Measurements from ENCODE around the gene ATG9A.

Gene ATG9A

DNA sequence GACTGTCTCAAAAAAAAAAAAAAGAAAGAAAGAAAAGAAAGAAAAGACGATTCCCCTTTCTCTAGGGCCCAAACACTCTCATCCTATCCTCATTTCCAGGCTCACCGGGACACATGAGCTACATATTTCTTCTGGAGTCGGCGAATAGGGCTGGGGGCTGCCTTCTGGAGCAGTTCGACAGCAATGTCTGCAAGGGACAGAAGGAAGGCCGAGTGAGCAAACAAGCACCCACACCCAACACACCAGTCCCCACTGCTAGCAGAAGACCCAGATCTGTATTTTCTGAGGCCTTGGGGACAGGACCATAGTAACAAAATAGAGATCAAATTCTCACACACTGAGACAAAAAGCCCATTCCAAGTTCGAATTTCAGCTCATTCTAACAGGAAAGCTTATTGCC, 54.0 kb downstream of the ATG9A start:
- H3K27me3 ChIP-seq (replicated peaks; ENCODE audit: control insufficient read depth, insufficient read depth, low read length) = no peaks in the 10 kb centered on the region
- no peak for DNase-seq (ENCODE audit: extremely low read depth, insufficient read length)
- H3K36me3 ChIP-seq (ENCODE audit: control insufficient read depth, insufficient read depth, low read length) = peaks cover 29% of the 10 kb centered on the region
- peak overlapping the region; percentile 96 for H3K4me3 ChIP-seq (replicated peaks; ENCODE audit: low read depth, low read length)
- TF ChIP-seq, protein P1, sequence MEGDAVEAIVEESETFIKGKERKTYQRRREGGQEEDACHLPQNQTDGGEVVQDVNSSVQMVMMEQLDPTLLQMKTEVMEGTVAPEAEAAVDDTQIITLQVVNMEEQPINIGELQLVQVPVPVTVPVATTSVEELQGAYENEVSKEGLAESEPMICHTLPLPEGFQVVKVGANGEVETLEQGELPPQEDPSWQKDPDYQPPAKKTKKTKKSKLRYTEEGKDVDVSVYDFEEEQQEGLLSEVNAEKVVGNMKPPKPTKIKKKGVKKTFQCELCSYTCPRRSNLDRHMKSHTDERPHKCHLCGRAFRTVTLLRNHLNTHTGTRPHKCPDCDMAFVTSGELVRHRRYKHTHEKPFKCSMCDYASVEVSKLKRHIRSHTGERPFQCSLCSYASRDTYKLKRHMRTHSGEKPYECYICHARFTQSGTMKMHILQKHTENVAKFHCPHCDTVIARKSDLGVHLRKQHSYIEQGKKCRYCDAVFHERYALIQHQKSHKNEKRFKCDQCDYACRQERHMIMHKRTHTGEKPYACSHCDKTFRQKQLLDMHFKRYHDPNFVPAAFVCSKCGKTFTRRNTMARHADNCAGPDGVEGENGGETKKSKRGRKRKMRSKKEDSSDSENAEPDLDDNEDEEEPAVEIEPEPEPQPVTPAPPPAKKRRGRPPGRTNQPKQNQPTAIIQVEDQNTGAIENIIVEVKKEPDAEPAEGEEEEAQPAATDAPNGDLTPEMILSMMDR (IDR thresholded peaks at IDR 0.05; ENCODE audit: insufficient read depth, low read length, poor library complexity, severe bottlenecking) = no peak

DNA sequence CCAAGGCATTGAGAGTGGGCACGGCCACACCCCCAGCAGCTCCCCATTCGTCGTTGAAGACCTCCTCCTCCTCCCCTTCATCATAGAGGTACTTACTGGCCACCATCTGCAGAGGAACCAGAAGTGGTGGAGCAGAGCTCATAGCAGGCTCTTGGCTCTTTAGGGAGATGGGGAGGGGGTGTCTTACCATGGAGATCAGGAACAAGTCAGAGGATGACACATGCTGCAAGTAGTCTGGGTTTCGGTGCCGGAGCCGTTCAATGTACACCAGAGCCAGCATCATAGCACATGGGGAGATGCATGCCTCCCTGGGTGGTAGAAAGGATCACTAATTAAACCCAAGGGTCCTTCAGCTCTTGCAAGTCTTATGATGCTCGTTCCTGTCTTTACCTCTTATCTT, 54.6 kb downstream of the ATG9A start:
- DNase-seq (ENCODE audit: extremely low read depth, insufficient read length) = no peak
- peaks cover 26% of the 10 kb centered on the region for H3K36me3 ChIP-seq (ENCODE audit: control insufficient read depth, insufficient read depth, low read length)
- TF ChIP-seq, protein P1 (IDR thresholded peaks at IDR 0.05; ENCODE audit: insufficient read depth, low read length, poor library complexity, severe bottlenecking) = no peak
- H3K27me3 ChIP-seq (replicated peaks; ENCODE audit: control insufficient read depth, insufficient read depth, low read length) = no peaks in the 10 kb centered on the region
- H3K4me3 ChIP-seq (replicated peaks; ENCODE audit: low read depth, low read length) = no peak overlapping the region

DNA sequence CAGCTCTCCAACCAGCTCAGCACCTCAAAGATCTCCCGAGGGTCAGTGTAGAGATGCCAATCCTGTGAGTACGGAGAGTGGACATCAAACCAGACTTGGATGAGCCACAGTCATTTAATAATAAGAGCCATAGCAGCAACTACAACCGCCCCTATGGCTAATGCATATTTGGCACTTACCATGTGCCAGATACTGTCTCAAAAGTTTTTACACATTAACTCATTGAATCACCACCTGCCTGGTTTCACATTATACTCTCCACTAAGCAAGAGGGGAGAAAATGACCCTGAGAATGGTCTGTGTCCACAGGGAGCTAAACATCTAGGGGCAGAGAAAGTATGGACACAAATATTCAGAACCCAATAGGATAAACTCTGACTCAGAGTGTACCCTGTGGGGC, 55.3 kb downstream of the ATG9A start:
- Histone ChIP-seq H3K36me3 (ENCODE audit: control insufficient read depth, insufficient read depth, low read length) (peaks cover 26% of the 10 kb centered on the region), H3K27me3 (replicated peaks; ENCODE audit: control insufficient read depth, insufficient read depth, low read length) (no peaks in the 10 kb centered on the region), H3K4me3 (replicated peaks; ENCODE audit: low read depth, low read length) (no peak overlapping the region)
- no peak for DNase-seq (ENCODE audit: extremely low read depth, insufficient read length)
- TF ChIP-seq, protein P1 (IDR thresholded peaks at IDR 0.05; ENCODE audit: insufficient read depth, low read length, poor library complexity, severe bottlenecking) = no peak

DNA sequence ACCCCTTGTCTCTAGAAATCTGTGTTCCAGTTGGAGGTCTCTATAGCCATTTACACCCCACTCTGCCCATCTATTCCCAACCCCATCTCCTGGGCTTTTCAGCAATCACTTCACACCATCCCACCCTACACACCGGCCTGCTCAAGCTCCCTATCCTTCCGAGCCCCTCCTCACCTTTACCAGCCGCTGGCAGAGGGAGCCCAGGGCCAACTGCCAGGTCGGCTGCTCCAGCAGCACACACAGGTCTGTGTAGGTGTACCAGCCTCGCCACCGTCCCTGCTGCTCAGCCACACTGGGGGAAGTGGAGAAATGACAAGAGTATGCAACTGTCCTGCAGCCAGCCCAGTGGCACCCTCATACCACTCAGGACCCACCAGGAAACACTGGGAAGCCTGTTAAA, 56.3 kb downstream of the ATG9A start:
- Histone ChIP-seq H3K36me3 (ENCODE audit: control insufficient read depth, insufficient read depth, low read length) (peaks cover 26% of the 10 kb centered on the region), H3K4me3 (replicated peaks; ENCODE audit: low read depth, low read length) (no peak overlapping the region), H3K27me3 (replicated peaks; ENCODE audit: control insufficient read depth, insufficient read depth, low read length) (no peaks in the 10 kb centered on the region)
- TF ChIP-seq, protein P1 (IDR thresholded peaks at IDR 0.05; ENCODE audit: insufficient read depth, low read length, poor library complexity, severe bottlenecking) = no peak
- no peak for DNase-seq (ENCODE audit: extremely low read depth, insufficient read length)

DNA sequence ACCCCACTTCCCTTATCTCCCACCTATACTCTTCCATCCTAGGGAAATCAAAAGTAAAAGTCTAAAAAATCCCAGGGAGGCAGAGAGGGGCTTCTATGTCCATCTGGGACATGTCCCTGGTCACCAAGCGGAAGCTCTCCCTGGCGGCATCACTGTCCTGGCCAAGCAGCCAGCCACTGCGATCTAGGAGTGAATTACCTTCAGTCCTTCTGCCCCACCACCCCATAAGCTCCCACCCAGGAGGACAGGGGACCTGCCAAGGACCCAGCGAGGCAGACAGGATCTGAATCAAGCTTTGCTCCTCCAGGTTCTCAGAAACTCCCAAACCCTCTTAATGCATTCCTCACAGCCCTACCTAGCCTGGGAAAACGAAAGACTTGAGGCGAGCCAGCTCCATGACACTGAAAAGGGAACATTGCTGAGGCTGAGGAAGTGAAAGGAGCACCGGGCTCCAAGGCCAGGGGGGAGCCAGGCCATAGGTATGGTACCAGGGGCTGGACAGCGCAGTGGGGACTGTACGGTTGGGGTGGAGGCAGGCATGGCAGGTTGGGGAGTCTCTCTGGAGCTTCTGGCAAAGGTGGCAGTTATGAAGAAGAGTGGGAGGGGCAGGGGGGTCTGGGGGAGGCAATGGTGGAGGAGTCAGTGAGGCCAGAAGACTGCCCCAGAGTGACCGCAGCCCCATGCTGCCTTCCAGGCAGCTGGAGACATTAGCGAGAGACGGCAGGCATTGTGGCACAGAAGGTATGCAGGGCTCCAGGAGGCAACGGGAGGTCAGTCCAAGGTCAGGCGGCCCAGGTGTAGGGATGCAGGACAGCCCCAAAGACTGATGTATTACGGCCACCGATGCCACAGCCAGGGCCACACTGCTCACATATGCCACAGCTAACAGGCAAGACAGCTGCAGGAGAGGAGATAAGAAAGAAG, 56.9 kb downstream of the ATG9A start:
- no peak for DNase-seq (ENCODE audit: extremely low read depth, insufficient read length)
- H3K4me3 ChIP-seq (replicated peaks; ENCODE audit: low read depth, low read length) = no peak overlapping the region
- TF ChIP-seq, protein P1 (IDR thresholded peaks at IDR 0.05; ENCODE audit: insufficient read depth, low read length, poor library complexity, severe bottlenecking) = no peak
- H3K27me3 ChIP-seq (replicated peaks; ENCODE audit: control insufficient read depth, insufficient read depth, low read length) = no peaks in the 10 kb centered on the region
- peaks cover 28% of the 10 kb centered on the region for H3K36me3 ChIP-seq (ENCODE audit: control insufficient read depth, insufficient read depth, low read length)

All from GM06990 (cell line).